ENCODE data around the gene BICDL1.

BICDL1 gene

DNA sequence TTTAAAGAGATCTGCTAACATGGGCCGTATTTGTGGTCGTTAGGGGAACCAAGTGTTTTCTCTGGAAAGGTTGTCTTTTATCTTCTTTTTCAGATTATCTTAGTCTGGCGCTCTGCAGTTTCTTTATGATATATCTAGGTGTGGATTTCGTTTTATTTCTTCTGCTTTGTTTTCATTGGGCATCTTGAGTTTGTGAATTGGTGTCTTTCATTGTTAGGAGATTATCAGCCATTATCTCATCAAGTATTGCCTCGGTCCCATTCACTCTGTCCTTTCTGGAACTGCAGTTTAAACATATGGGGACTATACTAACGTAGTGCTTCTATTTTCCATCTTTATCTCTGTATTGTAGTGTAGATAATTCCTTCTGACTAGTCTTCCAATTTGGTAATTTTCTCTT, 60.4 kb downstream of the BICDL1 start:
- DNase-seq (ENCODE audit: low spot score) (no peak), FAIRE-seq (no peak)

DNA sequence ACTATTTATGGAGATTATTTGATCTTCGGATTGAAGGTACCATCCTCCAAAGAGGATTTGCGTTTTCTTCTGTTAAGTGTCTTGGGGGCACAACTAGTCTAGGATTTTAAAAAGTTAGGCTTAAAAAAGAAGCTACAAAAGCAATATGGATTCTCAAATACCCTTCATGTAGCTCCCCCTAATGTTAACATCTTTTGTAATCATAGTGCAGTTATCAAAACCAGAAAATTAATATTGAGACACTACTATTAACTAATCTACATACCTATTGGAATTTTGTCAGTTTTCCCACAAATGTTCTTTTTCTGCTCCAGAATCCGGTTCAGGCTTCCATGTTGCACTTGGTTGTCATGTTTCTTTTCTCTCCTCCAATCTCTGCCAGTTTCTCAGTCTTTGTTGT, 62.5 kb downstream of the BICDL1 start:
- FAIRE-seq (no peak), DNase-seq (ENCODE audit: low spot score) (no peak)

DNA sequence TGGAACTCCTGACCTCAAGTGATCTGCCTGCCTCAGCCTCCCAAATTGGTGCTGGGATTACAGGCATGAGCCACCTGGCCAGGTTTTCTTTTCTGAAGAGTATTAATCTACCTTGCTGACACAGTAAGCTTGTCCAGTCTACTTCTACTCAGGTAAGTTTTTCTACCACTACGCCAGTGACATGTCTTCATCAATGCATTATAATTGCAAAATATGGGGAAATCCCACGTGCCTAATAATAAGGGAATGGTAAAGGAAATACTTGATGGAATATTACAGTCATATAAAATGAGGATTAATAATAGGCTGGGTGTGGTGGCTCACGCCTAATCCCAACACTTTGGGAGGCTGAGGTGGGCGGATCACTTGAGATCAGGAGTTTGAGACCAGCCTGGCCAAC, 65.3 kb downstream of the BICDL1 start:
- FAIRE-seq: no peak
- DNase-seq (ENCODE audit: low spot score): no peak

DNA sequence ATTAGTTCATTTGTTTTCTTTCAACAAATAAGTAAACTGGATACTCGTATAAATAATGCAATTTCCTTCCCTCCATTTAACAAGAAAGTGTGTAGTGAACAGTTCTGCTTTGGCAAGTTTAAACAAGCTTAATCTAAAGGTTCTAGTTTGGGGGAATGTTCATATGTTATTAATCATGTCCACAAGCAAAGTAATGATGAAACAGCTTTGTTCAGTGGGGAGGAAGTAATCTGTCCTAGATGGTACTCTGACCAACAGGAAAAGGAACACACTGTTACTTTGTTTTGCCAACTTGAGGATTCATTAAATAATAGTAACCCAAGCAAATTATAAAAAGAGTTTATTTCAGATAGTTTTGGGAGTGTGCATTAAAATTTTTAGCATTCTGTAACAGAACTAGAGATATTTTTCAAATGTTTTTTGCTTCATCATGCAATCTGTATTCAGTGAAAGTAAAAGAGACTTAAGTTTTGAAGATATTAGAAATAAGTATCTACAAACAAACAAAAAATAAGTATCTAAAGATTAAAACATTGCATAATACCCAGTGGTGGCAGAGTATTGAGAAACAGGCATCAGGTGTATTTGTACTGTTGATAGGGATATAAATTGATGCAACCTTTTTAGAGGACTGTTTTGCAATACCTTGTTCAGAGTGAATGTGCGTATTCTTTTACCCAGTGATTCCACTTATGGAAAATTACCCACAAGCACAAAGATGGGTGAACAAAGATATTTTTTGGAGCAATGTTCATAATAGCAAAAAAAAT, 66.4 kb downstream of the BICDL1 start:
- no peak for FAIRE-seq
- no peak for DNase-seq (ENCODE audit: low spot score)

DNA sequence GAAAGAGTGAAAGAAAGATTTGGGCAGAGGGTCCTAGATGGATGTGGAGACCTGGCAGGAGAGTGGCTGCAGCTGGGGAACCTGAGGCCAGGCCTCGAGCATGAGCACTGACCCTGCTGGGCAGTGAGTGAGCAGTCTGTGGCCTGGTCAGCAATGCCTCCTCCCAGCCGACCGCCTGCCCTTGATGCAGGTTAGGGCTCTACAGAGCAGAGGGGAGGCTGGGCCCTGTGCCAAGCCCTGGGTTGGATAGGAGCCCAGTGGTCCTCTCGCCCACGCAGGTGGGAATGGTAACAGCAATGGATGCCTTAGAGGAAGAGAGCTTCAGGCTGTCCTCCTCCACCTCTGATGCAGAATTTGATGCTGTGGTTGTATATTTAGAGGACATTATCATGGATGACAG, 67.7 kb downstream of the BICDL1 start:
- DNase-seq (ENCODE audit: low spot score) (no peak), FAIRE-seq (no peak)

DNA sequence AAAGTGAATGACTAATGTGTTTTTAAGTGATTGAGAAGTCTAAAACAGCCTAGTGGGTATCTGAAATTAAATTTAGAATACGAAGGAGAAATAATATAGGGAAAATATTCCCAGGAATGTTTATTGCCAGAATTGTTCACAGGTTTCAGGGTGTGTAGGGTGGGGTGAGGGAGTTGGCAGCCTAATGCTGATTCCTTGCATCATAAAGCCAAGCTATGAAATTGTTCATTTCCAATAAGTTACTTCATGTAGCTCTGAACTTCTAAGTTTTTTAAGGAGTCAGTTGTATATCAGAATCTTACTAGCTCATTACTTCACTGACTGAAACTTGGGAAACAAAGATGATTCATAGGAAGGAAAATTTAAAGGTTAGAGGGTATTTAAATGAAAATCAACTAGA, 71.2 kb downstream of the BICDL1 start:
- no peak for FAIRE-seq
- DNase-seq (ENCODE audit: low spot score): no peak

DNA sequence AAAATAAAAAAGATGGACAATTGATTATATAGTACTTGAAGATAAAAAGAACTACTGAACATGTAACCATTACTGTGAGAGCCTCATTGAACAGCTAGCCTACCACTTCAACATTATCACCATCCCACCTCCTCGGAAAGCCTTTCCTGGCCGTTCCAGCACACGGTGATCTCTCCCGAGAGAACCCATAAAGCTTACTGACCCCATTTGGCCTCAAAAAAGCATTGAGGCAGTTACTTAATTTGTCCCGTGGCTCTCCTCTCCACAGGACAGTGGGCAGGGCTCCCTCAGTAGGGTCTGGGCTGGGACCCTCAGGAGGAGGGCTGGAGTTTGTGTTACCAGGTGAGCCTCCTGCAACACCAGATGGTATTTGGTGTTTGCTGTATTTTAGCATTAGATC, 71.7 kb downstream of the BICDL1 start:
- DNase-seq (ENCODE audit: low spot score): no peak
- FAIRE-seq: no peak

DNA sequence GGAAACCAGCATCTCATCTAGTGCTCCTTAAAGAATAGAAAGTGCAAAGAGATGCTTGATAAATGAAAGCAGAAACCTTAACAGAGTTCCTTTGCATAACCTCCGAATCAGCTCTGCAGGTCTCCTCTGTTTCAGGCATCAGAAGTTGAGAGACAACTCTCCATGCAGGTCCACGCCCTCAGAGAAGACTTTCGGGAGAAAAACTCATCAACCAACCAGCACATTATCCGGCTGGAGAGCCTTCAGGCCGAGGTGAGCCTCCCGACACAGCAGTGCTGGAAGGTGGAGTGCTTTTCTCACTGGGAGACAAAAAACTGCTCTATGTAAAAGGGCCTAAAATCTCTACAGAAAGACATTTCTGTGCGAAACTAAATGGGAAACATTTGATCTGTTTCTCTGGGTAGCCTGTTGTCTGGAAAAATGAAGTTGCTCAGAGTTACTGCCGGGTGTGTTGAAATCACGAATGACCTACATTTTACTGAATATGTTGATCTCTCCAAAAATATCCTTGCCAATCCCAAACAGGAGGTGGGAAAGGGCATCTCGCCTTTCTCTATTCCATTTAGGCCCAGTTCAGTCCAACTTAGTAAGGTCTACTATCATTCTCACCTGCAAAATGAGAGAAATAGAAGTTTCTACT, 72.7 kb downstream of the BICDL1 start:
- DNase-seq (ENCODE audit: low spot score) (no peak), FAIRE-seq (no peak)

DNA sequence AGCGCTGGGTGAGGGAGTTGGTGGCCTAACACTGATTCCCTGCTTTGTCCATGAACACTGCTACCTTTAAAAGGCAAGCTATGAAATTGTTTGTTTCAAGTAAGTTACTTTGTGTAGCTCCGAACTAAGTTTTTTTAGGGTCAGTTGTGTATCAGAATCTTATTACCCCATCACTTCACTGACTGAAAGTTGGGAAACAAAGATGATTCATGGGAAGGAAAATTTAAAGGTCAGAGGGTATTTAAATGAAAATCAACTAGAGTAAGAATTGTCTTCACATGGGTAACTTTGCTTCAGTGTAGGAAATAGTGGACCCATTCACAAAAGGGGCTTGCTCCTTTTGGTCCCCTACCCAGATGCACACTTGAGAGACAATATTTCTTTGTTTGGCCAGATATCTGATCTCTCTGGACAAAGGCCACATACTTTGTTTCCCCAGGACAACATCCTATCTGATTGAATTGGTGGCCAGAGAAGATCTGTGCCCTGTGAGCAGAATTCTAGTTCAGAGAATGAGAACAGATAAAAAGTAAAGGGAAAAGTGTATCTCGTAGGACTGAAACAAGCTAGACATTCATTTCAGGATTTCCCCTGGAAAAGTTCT, 74.0 kb downstream of the BICDL1 start:
- FAIRE-seq (no peak), DNase-seq (ENCODE audit: low spot score) (no peak)

DNA sequence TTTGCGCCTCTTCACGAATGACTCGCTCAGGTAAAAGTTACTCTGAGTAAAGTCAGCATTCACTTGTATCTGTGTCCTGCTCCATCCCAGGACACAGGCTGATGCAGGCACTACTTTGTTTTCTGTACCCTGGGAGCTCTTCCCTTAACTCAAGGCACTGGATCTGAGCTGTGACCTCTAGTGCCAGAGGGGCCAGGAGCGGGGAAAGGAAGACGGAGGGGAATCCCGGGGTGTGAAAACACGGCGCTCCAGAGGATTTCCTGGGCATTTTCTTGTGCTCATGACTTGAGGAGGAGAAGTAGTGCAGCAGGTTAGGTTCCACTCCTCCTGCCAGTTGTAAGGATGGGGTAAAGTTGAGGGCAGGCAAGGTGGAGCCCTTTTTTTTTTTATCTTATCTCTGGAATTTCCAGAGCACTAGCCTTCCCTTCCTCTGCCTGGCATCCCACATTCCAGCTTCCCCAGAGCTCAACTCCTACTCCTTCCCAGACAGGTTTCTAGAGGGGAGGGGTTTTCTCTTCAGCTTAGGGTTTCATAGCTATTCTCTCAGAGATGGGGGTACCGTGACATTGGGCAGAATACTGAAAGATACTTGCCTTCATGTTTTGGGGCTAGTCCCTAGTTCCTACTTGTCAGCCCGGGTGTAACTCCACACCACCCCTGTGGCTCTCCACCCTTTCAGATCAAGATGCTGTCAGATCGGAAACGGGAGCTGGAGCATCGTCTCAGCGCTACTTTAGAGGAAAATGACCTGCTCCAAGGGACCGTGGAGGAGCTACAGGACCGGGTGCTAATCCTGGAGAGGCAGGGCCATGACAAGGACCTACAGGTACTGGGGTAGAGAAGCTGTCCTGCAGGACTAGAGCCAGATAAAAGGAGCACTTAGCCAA, 75.3 kb downstream of the BICDL1 start:
- no peak for FAIRE-seq

DNA sequence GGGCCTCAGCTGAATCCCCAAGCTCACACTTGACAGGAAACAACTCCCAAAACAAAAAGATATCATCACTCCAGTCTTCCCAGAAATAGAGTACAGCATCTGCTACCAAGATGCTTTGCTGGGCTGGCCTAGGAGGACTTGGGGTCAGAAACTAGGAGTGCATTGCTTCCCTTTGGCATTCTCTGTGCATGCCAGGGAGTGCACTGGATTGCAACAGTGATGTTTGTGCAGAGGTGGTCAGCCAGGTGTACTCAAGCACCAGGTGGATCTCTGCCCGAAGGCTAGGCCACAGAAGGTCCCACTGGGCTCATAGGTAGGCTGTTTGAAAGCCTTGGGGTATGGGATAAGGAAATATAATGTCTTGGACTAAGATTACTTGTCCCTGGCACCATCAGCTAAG, 76.4 kb downstream of the BICDL1 start:
- DNase-seq (ENCODE audit: low spot score) (no peak), FAIRE-seq (no peak)

More for the DNA sequence above, 75.3 kb downstream of the BICDL1 start:
- DNase-seq (ENCODE audit: low spot score): no peak

DNA sequence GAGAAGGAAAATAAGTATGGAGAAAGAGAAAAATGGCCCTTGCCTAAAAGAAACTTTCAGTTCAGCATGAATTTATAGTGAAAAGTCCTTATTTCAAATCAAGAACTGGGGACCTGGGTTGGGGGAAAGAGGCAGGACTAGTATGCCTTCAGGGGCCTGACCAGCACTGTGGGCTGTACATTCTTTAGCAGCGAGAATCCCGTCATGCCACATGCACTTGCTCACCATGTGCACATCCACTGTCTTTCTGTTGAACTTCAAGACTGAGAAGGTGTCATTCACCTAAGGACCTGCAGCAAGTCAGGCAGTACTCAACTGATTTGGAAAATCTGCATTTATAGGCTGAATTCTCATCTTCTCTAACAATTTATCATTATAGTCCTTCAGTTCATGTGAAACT, 77.3 kb downstream of the BICDL1 start:
- no peak for FAIRE-seq

DNA sequence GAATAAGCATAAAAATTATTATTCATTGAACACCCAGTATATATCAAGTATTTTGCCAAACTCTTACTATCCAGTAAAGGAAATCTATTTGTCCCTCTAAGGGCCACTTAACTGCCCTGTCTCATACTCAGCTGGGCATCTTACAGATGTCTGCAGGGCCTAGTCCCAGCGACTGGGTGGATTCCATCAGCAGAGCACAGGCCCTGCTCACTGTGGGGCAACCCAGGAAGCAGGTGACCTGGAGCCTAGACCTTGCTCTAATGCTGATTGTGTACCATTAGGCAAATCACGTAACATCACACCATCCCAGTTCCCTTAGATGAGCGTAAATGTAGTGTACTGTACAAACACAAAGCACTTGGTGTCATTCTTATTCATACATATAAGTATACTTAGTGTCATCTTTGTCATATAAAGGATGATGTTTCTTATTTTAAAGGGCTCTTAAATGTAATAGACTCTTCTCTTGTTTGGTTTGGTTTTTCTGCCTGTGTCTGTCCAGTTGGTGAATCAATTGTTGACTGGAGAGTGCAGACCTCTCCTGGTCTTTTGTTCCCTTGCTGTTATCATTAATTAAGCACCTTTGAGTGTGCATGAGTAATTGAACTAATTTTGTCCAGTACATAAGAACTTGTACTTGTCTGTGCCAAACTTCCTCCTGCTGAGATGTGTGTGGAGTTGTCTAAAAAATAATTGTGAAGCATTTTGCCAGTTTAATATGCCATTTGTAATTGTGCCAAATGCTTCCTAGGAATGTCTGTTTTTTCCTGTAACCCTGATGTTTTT, 78.2 kb downstream of the BICDL1 start:
- DNase-seq (ENCODE audit: low spot score): no peak
- FAIRE-seq: no peak

More for the DNA sequence above, 77.3 kb downstream of the BICDL1 start:
- no peak for DNase-seq (ENCODE audit: low spot score)

DNA sequence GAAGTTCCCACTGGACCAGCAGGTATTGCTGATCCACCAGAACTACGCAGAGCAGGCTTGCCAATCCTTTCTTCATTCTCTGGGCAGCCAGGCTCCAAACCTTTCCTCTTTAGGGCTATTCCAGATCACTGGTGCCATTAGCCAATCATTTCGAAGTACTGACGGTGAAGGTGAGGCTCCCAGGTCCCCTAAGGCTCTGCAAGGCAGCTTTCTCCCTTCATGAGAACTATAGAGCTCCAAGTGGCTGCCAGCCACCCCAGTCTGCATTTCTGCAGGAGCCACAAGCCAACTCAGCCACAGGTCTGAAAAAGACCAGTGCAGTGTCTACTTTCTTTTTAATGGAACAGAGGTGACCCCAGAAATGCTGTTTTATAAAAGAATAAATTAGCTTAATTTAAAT, 78.9 kb downstream of the BICDL1 start:
- FAIRE-seq (no peak), DNase-seq (ENCODE audit: low spot score) (no peak)

DNA sequence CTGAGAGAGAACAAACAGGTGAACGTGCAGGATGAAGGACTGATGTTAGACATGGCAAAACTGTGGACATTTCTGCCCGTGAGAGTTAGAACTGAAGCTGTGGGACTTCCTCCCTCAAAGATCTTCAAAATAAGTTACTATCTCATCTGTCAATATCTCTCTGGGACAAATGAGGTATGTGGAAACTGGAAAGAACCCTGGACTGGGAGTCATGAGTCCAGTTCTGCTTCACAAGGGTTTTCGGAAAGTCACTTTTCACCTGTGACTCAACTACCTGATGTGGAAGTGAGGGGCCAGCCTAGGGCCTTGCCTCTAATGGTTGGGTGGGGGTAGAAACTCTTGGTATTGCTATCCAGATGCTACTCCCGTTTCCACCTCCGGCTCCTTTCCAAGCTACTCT, 80.2 kb downstream of the BICDL1 start:
- DNase-seq (ENCODE audit: low spot score): no peak

DNA sequence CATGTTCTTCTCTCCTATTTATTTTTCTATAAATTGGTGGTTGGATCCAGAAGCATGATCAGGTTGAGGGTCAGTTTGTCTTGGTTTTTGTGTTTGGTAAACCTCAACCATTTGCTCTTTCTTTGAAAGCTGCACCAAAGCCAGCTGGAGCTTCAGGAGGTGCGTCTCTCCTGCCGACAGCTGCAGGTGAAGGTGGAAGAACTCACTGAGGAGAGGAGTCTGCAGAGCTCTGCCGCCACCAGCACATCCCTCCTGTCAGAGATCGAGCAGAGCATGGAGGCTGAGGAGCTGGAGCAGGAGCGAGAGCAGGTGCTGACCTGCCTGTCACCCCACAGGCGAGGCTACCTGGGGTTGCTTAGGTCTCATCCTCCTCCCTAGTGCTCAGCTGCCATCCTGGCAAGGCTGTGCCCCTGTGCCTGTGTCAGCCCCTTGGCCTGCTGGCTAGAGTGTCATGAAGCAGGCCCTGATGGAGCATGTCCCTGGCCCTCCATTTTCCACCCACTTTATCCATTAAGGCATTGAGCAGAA, 82.5 kb downstream of the BICDL1 start:
- FAIRE-seq (no peak), DNase-seq (ENCODE audit: low spot score) (no peak)

More for the DNA sequence above, 80.2 kb downstream of the BICDL1 start:
- FAIRE-seq: no peak

DNA sequence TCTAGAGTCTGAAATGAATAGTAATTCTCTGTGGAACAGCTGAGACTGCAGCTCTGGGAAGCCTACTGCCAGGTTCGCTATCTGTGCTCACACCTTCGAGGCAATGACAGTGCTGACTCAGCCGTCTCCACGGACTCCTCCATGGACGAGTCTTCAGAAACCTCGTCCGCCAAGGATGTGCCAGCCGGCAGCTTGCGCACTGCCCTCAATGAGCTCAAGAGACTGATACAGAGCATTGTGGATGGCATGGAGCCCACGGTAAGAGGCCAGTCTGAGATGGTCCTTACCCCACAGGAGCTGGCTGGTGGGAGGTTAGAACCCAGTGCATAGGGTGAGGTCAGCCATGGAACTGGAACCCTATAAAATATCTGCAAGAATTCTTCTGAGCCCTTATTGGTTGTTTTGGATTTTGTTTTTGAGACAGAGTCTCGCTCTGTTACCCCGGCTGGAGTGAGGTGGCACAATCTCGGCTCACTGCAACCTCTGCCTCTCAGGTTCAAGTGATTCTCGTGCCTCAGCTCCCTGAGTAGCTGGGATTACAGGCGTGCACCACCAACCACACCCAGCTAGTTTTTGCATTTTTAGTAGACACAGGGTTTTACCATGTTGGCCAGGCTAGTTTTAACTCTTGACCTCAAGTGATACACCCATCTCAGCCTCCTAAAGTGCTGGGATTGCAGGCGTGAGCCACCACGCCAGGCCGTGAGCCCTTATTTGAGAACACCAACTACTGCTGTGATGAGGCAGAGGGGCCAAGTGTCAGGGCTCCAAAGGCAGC, 83.6 kb downstream of the BICDL1 start:
- FAIRE-seq (no peak), DNase-seq (ENCODE audit: low spot score) (no peak)

DNA sequence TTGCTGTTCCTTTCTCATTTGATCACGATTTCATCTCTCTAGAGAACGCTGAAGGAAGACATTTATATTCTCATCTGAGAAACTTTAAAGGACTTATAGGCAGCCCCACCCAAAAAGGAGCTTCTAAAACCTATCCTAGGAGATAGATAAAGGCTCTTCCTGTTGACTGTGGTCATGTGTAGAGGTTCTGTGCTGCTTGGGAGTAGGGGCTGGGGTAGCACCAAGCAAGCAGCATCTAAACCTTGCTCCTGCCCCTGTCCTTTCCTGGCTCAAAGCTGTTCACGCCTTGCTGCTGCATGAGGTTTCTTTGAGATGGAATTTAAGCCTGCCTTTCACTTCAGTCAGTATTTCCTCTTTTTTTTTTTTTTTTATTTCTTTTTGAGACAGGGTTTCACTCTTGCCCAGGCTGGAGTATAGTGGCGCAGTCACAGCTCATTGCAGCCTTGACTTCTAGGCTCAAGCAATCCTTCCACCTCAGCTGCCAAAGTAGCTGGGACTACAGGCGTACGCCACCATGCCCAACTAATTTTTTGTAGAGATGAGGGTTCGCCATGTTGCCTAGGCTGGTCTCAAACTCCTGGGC, 86.1 kb downstream of the BICDL1 start:
- FAIRE-seq: no peak

DNA sequence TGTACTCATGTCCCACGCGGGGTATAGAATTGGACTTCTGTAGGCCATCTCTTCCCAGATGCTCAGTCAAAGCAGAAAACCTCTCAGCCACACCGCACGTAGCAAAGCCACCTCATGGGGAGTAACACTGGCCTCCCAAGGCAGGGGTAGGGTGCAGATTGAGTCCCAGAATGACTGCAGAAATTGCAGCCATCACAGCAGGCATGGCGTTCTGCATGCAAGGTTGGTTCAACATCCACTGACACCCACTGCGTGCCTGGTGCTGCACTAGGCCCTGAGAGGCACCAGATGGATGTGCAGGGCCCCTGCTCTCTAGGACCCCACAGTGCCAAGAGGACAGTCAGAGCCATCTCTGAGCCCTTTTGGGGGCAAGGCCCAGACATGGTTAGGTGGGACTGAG, 87.6 kb downstream of the BICDL1 start:
- DNase-seq (ENCODE audit: low spot score) (no peak), FAIRE-seq (no peak)

More for the DNA sequence above, 86.1 kb downstream of the BICDL1 start:
- DNase-seq (ENCODE audit: low spot score): no peak

DNA sequence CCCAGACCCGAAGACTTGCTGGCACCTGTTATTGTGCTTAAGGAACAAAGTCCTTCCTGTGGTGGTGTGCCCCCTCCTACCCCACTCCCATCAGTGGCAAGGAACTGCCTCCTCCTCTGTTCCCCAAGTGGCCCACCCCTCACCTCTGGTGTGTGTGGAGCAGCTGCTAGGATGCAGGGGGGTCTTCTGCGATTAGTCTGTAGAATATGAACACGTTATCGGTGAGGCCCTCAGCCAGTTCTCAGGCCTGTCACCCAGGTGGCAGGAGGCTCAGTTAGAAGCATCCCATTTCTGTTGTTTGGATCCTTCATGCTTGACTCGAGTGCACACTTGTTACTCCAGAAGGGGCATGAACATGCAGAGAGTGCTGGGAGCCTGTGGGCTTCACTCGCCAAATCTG, 88.2 kb downstream of the BICDL1 start:
- DNase-seq (ENCODE audit: low spot score): no peak
- no peak for FAIRE-seq
